Cardiac septum (tissue), 1 donor: ENCODE data around the gene GOLIM4. TPM values are rescaled to one million over a fixed set of nuclear protein-coding genes. Genes with fewer than 3 reads are reported as not detected.

ENCODE experiments used
- DNase-seq: peaks from one replicate; pipeline ENCODE4 v3.0.0-alpha.2; 2020; ENCODE audit warnings: low spot score
- intact Hi-C: fragments of 100-400 bp; cut with DNase I; formaldehyde crosslinking; loops from one replicate; pipeline ENCODE4 v1.14.0; 2022
- total RNA-seq: library from RNA; stranded (reverse); fragmentation: NEBNext Ultra II Directional; extraction: Animal tissue kit (Norgen Biotek cat#: 25700); gene quantifications from one replicate; pipeline ENCODE4 v1.2.1, GENCODE V29; 2021
- donor health status: DM: no; HTN: no; CAD: no.

GOLIM4 gene
- total RNA-seq, 1 donor from 2014 or later = 88.8 TPM

DNA sequence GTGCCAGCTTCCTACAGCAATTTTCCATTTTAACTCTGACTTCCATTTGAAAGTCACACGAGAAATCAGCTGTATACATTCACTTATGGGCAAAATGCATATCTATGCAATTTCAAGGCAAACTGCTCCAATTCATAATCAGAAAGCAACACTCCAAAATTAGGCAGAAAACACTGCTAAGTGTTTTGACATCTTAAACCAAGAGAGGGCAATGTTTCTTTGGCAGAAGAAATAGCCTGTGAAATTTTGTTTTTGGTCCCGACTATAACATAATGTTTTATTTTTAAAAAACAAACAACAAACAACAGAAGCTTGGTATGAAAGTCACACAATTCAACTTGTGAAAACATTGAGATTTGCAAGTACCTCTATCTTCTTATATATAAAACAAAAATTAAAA lies 42.6 kb downstream of the GOLIM4 start:
- DNase-seq = no peak
- intact Hi-C loops = no loop called here

DNA sequence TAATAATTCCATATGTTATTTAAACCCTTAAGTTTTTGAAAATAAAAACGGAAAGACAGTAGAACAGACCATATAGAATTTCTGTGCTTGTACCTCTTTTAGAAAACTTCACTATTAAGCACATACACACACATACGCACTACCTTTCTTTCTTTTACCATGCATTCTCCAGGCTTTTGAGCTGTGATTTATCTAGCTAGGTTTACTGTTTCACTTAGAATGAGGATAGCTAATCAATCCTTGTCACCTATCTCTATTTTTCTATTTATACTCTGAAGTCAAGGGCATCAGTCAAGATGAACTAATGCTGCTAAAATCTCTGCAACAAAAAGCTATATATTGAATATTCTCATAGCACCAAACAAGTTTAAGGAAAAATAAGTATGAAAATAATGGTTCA lies 43.2 kb downstream of the GOLIM4 start:
- intact Hi-C loops = no loop called here
- no peak for DNase-seq

DNA sequence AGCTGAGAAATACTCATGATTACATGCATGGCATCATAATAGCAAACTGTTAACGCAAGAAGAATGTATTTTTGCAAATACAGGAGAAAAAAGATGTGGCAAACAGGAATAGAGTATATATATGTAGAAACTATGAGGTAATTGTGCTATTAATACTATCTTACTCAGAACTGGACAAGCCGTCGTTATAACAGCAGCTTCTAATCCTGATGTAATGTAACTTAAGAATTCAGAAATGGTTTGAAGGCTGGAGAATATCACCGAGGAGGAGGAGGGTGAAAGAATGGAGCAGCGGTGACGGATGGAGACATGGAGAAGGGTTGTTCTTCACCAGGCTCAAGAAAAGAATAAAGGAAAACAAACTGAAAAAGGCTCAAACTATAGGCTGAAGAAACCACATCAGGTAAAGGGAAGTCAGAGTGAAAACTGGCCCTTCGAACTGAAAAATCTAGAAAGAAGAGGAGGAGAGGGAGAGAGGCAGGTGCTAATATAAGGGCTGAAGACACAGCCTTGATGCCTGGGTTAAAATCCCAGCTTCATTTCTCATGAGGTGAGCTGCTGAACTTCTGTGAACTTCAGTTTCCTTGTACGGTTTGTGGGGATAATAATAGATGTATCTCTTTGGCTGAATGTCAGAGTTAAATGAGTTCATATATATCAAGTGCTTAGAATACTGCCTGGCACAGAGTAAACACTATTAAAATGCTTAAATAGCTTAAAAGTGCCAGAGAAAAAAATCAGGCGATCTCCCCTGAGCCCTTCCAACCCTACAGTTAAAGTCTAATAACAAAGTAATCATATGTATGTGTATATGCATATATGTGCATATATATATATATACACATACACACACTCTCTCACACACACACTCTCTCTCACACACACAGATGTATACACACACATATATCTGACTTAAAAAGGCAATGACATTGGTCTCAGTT lies 43.9 kb downstream of the GOLIM4 start:
- intact Hi-C loops = no loop called here

GRCh38 chr3:168051070-168051469 lies 44.7 kb downstream of the GOLIM4 start:
- DNase-seq = no peak
- intact Hi-C loops = no loop called here

More for the DNA sequence above, 43.9 kb downstream of the GOLIM4 start:
- DNase-seq = no peak

DNA sequence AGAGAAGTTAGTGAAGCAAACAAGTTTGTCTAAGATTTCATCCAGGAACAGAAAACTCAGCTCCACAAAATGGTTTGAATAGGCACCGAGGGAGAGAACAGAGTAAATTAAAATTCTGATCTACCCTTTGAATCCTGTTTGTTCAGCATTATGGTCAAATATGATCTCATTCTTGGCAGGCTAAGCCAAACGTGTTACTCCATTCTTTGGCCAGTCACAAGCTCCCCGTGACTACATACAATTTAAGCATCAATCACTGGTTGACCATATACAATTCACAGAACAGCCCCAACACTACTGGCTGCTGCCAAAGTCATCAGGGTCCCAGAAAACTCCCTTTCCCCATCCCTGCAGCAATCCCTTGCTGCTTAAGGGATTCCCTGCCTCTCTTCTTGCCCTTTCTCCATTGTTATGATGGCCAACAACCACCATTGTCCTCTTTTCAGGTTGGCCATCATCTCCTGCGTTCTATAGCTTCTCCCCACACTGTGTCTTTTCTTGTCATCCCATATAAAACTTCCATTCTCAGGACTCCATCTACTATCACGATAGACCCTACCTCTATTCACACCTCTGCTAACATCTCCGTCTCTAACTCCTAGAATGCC lies 46.3 kb downstream of the GOLIM4 start:
- intact Hi-C loops = loop anchor here (2.0 to 10.0 kb wide), 2 partner anchors 45 to 315 kb away; partner anchors contain the start of genes GOLIM4, PDCD10 and SERPINI1
- no peak for DNase-seq

GRCh38 chr3:168048414-168049330 lies 47.1 kb downstream of the GOLIM4 start:
- intact Hi-C loops = loop anchor here (2.0 to 10.0 kb wide), 2 partner anchors 46 to 314 kb away; partner anchors contain the start of genes GOLIM4, PDCD10 and SERPINI1
- DNase-seq = no peak

GRCh38 chr3:168047936-168048335 lies 47.8 kb downstream of the GOLIM4 start:
- DNase-seq = no peak
- intact Hi-C loops = loop anchor here (1.0 to 10.0 kb wide), 3 partner anchors 47 to 313 kb away; partner anchors contain the start of genes GOLIM4, PDCD10 and SERPINI1

DNA sequence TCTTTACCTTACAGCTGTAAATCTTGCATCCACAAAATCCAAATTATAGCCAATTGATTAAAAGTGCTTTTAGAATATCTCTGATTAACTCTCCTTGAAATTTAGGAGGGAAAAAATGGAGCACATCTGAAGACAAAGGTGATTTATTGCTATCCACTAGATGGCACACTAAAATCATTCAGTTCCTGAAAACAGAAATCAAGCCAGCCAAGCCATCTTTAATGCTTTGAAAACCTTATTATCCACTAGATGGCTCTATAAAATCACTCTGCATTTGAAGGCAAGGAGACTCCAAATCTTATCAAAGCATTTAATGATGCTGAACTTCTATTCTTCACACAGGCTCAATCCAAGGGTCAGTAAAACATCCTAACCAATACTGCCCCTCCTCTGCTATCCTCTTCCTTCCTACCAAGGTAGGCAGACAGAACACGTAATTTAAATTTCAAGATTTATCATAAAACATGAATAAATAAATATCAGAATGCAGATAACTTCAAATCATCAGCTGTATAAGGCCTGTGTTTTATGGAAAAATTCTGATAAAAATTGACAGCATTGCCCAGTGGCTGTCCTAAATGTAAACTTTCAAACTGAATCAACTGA lies 48.4 kb downstream of the GOLIM4 start:
- no peak for DNase-seq
- intact Hi-C loops = loop anchor here (1.0 to 10.0 kb wide), 2 partner anchors 118 to 312 kb away; partner anchors contain the start of genes PDCD10 and SERPINI1

DNA sequence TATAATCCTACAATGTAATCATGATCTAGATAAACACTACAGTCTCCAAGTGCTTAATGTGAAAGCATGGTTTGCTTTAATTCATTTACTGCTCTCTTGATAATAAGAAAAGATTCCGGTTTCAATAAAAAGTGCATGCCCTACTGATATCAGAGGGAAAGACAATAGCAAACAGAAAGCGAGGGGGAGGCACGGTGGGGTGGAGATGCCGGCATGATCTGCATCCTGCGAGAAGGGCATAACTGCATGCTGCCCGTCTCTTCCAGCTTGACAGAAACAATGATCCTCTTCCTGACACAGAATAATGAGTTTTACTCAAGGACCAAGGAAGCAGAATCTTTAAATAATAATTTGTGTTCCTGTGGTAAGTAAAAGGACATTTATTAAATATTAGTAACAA lies 51.7 kb downstream of the GOLIM4 start:
- intact Hi-C loops = loop anchor here (5.0 to 10.0 kb wide), 2 partner anchors 207 to 309 kb away; partner anchors contain the start of genes PDCD10 and SERPINI1
- no peak for DNase-seq

DNA sequence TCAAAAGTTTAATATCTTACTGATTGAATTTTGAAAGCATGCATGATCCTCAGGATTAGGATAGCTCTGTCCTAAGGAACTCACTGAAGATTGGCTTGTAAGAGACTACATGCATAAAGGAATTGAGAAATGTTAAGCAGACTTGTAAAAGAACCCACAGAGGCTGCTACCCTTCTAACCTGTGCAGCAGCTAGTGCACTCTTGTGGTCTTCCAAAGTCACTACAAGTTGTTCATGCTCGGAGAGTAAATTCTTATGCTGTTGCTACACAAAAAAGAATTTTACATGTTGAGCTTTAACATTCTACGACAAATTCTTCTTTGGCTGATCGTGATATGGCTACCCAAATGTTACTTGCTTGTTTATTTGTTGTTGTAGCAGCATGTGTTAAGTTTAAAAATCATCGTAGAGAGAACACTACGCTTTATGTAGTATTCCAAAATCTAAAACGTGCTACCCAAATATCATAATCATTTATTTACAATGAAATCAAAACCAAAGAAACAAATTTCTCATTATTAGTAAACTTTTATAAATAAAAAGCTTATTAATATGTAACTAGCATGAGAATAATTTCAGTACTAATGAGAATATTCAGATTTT lies 55.0 kb downstream of the GOLIM4 start:
- no peak for DNase-seq
- intact Hi-C loops = loop anchor here (5.0 to 10.0 kb wide), 2 partner anchors 203 to 306 kb away; partner anchors contain the start of genes PDCD10 and SERPINI1

- intact Hi-C loops = no loop called here
These were observed 58.7 kb downstream of the GOLIM4 start for GRCh38 chr3:168037020-168037419.

GRCh38 chr3:168036619-168037018 lies 59.1 kb downstream of the GOLIM4 start:
- intact Hi-C loops = no loop called here
- DNase-seq = no peak

More at GRCh38 chr3:168037020-168037419, 58.7 kb downstream of the GOLIM4 start:
- DNase-seq = no peak

DNA sequence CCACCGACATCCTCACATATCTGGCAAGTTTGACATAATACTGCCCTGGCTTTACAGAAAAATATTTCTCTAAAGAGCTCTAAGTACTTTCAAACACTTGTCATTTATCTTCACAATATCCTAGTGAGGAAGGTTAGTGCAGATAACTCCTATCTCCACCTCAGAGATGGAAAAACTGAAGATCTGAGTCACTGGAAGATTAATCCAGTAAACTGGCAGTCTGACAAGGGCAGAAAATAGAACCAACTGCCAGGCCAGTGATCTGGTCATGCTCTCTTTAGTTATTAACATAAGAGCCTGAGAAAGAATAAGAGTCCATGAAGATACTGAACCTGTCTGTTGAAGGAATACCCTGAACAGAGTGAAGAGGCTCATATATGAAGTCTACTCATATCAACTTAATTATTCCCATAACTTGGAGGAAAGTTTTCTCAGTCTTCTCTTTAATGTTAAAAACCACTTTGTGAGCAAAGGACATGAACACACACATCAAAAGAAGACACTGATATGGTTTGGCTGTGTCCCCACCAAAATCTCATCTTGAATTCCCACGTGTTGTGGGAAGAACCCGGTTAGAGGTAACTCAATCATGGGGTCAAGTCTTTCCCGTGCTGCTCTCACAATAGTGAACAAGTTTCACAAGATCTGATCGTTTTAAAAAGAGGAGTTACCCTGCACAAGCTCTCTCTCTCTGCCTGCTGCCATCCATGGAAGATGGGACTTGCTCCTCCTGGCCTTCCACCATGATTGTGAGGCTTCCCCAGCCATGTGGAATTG lies 61.4 kb downstream of the GOLIM4 start:
- intact Hi-C loops = no loop called here

GRCh38 chr3:168030577-168030976 lies 65.1 kb downstream of the GOLIM4 start:
- intact Hi-C loops = no loop called here
- no peak for DNase-seq

More for the DNA sequence above, 61.4 kb downstream of the GOLIM4 start:
- no peak for DNase-seq

DNA sequence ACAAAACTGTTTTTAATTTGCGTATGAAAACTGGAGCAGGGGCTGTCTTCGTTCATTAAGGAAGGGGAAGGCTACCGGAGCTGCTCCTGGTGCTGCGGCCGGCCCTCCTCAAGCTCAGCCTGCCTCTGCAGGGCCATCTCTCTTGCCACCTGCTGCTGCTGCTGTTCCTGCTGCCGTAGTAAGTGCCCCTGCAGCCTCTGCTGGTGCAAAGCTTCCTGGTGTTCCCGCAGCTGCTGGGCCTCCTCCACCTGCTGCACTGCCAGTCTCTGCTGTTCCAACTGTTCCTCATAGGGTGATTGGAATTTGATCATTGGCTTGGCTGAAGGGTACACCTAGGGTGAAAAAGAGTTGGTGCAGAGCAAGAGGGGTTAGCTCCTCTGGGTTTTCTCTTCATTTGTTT lies 66.0 kb downstream of the GOLIM4 start:
- intact Hi-C loops = no loop called here
- no peak for DNase-seq

DNA sequence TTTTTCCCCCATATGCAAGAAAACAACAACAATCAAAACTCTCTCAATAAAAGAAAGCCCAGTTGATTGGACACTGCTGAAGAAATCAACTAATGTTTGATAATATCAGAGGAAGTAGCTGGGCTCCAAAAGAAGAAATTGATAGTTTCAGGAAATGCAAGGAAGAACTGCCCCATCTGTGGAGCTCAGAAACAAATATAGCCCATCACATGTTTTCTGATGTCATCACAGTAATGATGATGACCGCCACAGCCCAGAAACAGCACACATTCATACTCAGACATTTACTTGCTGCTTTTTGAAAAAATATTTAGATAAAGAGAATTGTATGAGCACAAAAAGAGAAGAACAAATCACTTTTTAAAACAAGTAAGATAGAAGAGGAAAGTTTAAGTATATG lies 67.6 kb downstream of the GOLIM4 start:
- DNase-seq = no peak
- intact Hi-C loops = no loop called here

- DNase-seq = no peak
These were observed 69.0 kb downstream of the GOLIM4 start for GRCh38 chr3:168026764-168027163.

DNA sequence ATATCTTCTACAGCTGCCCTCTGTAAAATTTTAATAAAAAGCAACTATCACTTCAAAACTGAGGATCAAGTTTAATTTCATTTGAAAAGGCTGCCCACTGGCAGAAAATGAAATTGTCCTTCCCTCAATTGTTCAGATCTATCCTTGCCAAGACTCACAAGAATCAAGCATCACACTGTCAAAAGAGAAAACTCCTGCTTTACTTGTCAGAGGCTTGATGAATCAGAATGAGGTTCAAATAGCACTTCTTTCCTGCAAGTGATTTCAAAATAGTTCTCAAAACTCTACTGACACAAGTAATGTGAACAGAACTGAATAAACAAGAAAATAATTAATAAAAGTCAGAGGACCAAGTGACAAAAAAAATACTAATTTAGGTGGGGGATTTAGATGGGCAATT lies 70.6 kb downstream of the GOLIM4 start:
- DNase-seq = no peak
- intact Hi-C loops = no loop called here

More at GRCh38 chr3:168026764-168027163, 69.0 kb downstream of the GOLIM4 start:
- intact Hi-C loops = no loop called here
